RKO (cell line): ENCODE data around the gene AFM.
"Not testable (repeated sequence)": the region's sequence is repeated elsewhere in the genome, so short reads cannot be mapped to it uniquely, and the experiment has no call there.

Source experiments
- DNase-seq: peaks from one replicate; pipeline ENCODE4 v3.0.0-alpha.2; 2016; ENCODE audit warnings: low spot score

Gene AFM

GRCh38 chr4:73507541-73507940 is 26.0 kb downstream of the AFM start:
- DNase-seq = no peak

- DNase-seq = no peak
Observed at GRCh38 chr4:73508651-73509050, 27.1 kb downstream of the AFM start.

- no peak for DNase-seq
Observed at GRCh38 chr4:73518340-73518739, 36.8 kb downstream of the AFM start.

GRCh38 chr4:73520821-73521220 is 39.3 kb downstream of the AFM start:
- DNase-seq = no peak

GRCh38 chr4:73523126-73523525 is 41.6 kb downstream of the AFM start:
- DNase-seq = no peak

- no peak for DNase-seq
Observed at GRCh38 chr4:73525611-73526010, 44.1 kb downstream of the AFM start.

DNA sequence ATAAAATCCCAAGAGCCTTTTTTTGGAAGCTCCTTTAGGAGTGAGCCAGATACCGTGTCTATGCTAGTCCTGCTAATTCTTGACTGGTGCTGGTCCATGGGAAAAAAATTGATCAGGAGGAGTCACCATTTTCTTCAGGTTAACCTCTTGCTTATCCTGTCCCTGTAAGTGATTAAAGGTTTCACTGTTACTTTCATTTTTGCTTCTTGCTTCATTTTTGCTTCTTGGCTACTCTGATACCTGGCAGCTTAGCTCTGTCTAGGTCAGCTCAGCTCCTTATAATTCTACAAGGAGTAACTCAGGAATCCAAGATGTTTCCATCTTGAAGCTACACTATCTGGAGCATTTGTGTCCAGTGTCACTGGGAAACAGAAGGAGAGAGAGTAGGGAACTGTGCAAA is 45.7 kb downstream of the AFM start:
- DNase-seq = no peak

- DNase-seq = no peak
Observed at GRCh38 chr4:73528171-73528570, 46.6 kb downstream of the AFM start.

DNA sequence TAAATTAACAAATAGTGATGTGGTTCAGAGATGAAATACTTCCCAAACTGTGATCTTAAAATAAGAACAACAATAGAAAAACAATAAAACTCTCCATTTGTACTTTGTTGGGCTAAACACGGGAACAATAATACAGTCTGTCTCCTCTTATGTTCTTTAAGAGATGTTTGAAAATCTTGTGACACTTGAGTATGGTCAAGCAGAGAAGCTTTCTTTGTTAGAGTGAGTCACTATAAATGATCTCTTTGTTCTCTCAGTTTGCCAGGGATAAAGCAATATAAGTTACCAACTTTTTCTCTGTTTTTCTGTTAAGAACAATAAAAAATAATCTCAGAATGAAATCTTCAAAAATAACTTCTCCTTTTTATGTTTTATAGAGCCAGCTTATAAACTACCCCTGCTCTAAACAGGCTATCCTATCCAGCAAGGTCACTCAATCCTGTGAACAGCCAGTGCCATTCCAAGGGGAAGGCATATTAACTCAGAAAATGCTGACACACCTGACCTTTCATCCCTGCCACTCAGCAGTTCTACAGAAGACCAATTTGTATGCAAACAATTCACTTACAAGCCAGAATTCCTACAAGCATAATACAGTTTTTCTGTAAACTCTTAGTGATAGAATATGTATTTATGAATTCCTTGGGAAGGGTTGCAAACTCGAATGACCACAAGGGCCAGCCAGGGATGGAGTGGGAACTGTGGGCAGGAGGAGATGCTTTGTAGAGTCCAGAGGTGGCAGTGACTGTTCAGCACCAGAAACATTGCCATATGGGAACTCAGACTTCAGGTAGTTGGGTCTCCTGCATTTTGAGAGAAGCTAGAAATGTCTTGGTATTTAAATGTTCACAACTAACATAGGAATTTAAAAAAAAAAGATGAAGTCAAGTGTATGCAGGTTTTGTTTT is 52.2 kb downstream of the AFM start:
- DNase-seq = no peak

DNA sequence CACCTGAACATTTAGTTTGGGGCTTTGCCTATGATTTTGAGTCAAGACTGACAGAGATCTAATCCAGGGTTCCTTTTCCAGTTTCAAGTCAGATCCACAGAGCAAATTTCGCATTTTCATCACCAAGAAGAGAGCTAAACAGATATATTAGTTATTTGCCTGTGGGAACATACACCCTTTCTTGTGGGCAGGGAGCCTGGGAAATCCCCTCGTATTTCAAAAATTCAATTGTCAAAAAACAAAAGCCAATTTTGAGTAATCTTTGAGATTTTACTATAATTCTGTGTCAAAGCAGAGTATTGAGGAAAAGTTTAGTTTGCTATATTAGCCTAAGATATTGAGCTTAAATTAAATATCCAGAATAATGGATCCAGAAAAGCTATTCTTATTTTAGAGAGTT is 56.6 kb downstream of the AFM start:
- no peak for DNase-seq

- no peak for DNase-seq
Observed at GRCh38 chr4:73539386-73539785, 57.8 kb downstream of the AFM start.

GRCh38 chr4:73540826-73541225 is 59.3 kb downstream of the AFM start:
- DNase-seq = no peak

DNA sequence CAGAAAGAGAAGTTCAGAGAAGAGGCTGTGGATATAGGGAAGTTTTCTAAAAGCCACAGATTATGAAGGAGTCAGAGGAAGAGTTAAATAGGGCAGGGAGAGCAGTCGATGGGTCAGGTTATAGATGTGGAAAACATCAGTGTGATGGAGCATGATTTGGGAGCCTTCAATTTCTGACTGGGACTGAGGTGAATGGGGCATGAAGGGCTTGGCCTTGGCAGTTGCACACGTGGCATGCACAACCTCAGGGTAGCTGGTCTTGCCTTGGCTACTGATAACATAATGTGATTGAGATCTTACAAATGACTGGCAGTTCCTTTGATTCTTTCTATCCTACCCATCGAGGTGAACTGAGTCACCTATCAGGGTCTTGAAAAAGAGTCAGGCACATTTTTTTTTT is 59.7 kb downstream of the AFM start:
- DNase-seq = no peak

DNA sequence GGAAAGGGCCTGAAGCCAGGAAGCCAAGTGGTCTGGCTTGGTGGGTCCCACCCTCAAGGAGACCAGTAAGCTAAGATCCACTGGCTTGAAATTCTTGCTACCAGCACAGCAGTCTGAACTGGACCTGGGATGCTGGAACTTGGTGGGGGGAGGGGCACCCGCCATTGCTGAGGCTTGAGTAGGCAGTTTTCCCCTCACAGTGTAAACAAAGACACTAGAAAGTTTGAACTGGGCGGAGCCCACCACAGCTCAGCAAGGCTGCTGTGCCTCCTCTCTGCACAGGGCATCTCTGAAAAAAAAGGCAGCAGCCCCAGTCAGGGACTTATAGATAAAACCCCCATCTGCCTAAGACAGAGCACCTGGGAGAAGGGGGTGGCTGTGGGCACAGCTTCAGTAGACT is 63.1 kb downstream of the AFM start:
- no peak for DNase-seq

- DNase-seq = not testable (repeated sequence)
Observed at GRCh38 chr4:73550865-73551264, 69.3 kb downstream of the AFM start.
